Activated T-cell treated with anti-CD3 and anti-CD28 coated beads, Interleukin-2, amount 50 U/mL, for 24 hours (primary cell): Measurements from ENCODE around the gene SPPL2B.
A peak's percentile ranks its signal among the peaks of the same experiment; 100 is the strongest.
"Not testable (repeated sequence)": the region's sequence is repeated elsewhere in the genome, so short reads cannot be mapped to it uniquely, and the experiment has no call there.

Source experiments
- DNase-seq: peaks from one replicate; pipeline ENCODE4 v3.0.0-alpha.2; 2020
- H3K27ac Mint-ChIP-seq: 2 replicates; pipeline ENCODE4 v1.8.0; 2020; ENCODE audit warnings: mild to moderate bottlenecking, mixed read lengths
- H3K27me3 Mint-ChIP-seq: 2 replicates; pipeline ENCODE4 v1.8.0; 2020; ENCODE audit warnings: mixed read lengths
- H3K36me3 Mint-ChIP-seq: 2 replicates; pipeline ENCODE4 v1.8.0; 2020; ENCODE audit warnings: low read depth, mixed read lengths
- H3K4me1 Mint-ChIP-seq: 2 replicates; pipeline ENCODE4 v1.8.0; 2020; ENCODE audit warnings: low read depth, mixed read lengths
- H3K4me3 Mint-ChIP-seq: 2 replicates; pipeline ENCODE4 v1.8.0; 2020; ENCODE audit warnings: mild to moderate bottlenecking, moderate library complexity, mixed read lengths
- H3K9me3 Mint-ChIP-seq: 2 replicates; pipeline ENCODE4 v1.8.0; 2020; ENCODE audit warnings: mixed read lengths

Gene SPPL2B

DNA sequence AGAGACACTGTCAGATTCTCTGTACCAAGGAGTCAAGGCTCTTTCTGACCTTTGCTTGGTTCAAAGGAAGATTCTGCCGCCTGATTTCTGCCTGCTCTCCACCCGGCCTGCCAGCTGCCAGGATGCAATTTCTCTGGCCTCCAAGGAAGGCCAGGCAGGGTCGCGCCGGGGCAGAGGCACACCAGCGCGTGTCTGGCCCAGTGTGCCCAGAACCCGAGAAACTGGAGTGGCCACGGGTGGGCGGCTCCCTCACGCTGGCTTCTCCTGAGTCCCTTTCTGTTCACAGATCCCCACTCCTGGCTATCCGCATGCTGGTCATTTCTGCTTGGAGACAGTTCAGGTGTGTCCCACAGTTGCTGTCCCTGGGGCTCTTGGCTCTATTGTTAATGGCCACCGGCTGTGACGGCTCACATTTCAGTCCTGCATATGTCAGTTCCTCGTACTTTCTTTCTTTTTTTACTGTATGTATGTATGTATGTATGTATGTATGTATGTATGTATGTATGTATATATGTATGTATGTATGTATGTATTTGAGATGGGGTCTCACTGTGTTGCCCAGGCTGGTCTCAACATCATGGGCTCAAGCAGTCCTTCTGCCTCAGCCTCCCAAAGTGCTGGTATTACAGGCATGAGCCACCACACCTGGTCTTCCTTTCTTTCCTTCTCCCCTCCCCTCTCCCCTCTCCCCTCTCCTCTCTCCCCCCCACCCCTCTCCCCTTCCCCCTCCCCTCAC is 48.5 kb downstream of the SPPL2B start:
- H3K4me3 Mint-ChIP-seq, result no peak overlapping the region
- H3K36me3 Mint-ChIP-seq, result no peaks in the 10 kb centered on the region
- peaks cover 2% of the 10 kb centered on the region for H3K27me3 Mint-ChIP-seq
- H3K4me1 Mint-ChIP-seq, result no peaks in the 10 kb centered on the region
- H3K27ac Mint-ChIP-seq, result no peak overlapping the region
- DNase-seq, result no peak
- H3K9me3 Mint-ChIP-seq, result peaks cover 9% of the 10 kb centered on the region

DNA sequence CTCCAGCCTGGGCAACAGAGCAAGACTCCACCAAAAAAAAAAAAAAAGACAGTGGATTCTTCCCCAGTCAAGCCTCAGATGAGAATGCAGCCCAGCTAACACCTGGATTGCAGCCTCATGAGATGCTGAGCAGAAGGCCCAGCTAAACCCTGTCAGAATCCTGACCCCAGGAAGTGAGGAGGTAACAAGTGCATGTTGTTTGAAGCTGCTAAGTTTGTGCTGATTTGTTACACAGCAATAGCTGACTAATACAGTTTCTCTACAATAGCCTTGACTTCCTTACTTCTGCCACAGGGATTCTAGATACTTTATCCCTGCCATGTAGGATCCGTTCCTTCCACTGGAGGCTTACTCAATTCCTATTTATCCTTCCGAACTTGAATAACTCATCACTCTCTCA is 52.1 kb downstream of the SPPL2B start:
- no peak overlapping the region for H3K27ac Mint-ChIP-seq

DNA sequence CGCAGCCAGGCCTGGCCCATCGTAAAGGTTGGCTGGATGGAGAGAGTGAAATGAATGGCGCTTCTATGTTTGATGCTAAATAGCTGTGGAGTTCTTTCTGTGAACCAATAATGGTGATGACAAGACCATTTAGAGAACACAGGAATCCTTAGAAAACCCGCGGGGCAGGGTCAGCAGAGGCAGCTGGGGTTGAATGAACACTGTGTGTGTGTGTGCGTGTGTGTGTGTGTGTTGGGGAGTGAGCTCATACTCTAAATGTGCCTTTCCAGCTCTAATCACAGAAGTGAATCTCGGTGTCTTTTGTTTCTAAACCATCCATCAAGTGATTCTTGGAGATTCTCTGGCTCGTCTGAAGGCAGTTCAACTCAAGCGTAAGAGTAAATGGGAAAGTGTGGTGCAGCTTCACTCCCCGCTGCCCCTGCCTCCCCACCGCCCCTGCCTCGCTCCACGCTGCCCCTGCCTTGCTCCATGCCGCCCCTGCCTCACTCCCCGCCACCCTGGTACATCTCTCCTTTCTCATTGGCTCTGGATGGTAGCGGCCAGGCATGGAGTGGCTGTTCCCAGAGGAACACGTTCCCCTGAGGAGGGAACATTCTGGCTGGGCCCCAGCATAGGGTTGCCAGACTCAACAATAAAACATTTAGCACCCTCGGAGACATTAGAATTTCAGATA is 52.8 kb downstream of the SPPL2B start:
- H3K4me3 Mint-ChIP-seq, result no peak overlapping the region
- H3K4me1 Mint-ChIP-seq, result no peaks in the 10 kb centered on the region
- H3K36me3 Mint-ChIP-seq, result no peaks in the 10 kb centered on the region
- H3K27ac Mint-ChIP-seq, result no peak overlapping the region
- H3K27me3 Mint-ChIP-seq, result peaks cover 12% of the 10 kb centered on the region
- DNase-seq, result no peak
- H3K9me3 Mint-ChIP-seq, result peaks cover 9% of the 10 kb centered on the region

More for the DNA sequence above, 52.1 kb downstream of the SPPL2B start:
- Mint-ChIP-seq H3K36me3 (no peaks in the 10 kb centered on the region), H3K27me3 (peaks cover 12% of the 10 kb centered on the region), H3K4me1 (no peaks in the 10 kb centered on the region), H3K9me3 (peaks cover 9% of the 10 kb centered on the region), H3K4me3 (no peak overlapping the region)
- DNase-seq, result no peak

DNA sequence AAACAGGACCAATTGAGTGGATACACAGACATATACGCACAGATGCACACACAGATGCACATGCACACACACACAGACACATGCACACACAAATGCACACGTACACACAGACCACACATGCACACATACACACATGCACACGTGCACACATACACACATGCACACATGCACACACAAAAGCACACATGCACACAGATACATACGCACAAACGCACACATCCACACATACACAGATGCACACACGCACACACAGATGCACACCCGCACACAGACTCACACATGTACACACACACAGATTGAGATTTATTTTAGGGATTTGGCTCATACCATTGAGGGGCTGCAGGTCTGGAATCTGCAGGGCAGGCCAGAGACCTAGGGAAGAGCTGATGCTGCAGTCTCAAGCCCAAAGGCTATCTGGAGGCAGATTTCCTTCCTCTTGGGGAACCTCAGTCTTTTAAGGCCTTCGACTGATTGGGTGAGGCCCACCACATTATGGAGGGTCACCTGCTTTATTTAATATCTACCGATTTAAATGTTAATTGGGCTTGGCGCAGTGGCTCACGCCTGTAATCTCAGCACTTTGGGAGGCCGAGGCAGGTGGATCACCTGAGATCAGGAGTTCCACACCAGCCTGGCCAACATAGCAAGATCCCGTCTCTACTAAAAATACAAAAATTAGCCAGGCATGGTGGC is 54.2 kb downstream of the SPPL2B start:
- peaks cover 12% of the 10 kb centered on the region for H3K27me3 Mint-ChIP-seq
- no peaks in the 10 kb centered on the region for H3K36me3 Mint-ChIP-seq
- peaks cover 9% of the 10 kb centered on the region for H3K9me3 Mint-ChIP-seq
- H3K4me3 Mint-ChIP-seq, result no peak overlapping the region
- no peak for DNase-seq
- no peak overlapping the region for H3K27ac Mint-ChIP-seq
- no peaks in the 10 kb centered on the region for H3K4me1 Mint-ChIP-seq

DNA sequence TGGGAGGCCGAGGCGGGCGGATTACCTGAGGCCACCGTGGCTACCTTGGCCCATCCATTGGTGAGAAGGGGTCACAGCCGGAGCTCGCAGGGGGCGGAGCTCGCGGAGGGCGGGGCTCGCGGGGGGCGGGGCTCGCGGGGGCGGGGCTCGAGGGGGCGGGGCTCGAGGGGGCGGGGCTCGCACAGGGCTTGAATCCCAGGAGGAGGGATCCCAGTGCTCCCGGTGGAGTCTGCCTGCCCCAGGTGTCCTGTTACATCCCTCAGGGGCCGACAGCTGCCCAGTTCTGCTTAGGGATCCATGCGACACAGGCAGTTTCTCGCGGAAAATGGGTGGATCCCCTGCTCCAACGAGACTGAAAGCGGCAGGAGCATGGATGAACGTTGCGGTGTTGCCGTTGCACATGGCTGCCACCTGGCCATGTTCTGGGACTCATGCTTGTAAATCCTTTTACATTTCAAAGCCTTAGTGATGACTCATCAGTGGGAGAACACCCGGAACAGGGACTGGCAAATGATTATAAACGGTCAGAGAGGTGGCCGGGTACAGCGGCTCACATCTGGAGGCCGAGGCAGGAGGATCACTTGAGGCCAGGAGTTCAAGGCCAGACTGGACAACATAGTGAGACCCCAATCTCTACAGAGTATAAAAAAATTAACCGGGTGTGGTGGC is 56.7 kb downstream of the SPPL2B start:
- no peak overlapping the region for H3K4me3 Mint-ChIP-seq
- H3K4me1 Mint-ChIP-seq, result no peaks in the 10 kb centered on the region
- H3K36me3 Mint-ChIP-seq, result no peaks in the 10 kb centered on the region
- peaks cover 5% of the 10 kb centered on the region for H3K9me3 Mint-ChIP-seq
- peaks cover 12% of the 10 kb centered on the region for H3K27me3 Mint-ChIP-seq
- DNase-seq, result no peak
- no peak overlapping the region for H3K27ac Mint-ChIP-seq

DNA sequence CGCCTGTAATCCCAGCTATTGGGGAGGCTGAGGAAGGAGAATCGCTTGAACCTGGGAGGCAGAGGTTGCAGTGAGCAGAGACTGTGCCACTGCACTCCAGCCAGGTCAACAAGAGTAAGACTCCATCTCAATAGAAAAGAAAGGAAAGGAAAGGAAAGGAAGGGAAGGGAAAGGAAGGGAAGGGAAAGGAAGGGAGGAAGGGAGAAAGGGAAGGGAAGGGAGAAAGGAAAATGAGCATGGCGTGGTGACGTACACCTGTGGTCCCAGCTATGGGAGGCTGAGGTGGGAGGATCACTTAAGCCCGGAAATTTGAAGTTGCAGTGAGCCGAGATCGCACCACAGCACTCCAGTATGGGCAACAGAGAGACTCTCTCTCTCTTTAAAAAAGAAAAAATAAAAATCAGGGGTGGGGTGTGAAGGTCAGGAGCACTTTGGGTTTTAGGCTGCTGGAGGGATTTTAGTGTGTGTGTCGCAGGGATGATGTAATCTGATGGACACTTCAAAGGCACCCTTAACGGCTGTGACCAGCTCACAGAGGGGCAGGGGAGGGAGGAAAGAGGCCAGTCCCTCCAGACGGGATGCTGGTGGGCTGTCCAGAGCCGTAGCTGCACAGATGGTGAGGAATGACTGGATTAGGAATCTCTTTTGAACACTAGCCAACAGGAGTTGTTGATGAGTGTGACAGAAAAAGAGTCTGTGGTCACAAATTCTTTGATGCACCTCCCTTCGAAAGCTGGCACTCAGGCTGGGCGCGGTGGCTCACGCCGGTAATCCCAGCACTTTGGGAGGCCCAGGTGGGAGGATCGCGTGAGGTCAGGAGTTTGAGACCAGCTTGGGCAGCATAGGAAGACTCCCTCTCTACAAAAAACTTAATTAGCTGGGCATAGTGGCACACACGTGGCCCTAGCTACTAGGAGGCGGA is 59.1 kb downstream of the SPPL2B start:
- Mint-ChIP-seq H3K4me1 (peaks cover 2% of the 10 kb centered on the region), H3K27ac (no peak overlapping the region), H3K27me3 (peaks cover 8% of the 10 kb centered on the region), H3K9me3 (no peaks in the 10 kb centered on the region), H3K36me3 (no peaks in the 10 kb centered on the region), H3K4me3 (no peak overlapping the region)
- no peak for DNase-seq

DNA sequence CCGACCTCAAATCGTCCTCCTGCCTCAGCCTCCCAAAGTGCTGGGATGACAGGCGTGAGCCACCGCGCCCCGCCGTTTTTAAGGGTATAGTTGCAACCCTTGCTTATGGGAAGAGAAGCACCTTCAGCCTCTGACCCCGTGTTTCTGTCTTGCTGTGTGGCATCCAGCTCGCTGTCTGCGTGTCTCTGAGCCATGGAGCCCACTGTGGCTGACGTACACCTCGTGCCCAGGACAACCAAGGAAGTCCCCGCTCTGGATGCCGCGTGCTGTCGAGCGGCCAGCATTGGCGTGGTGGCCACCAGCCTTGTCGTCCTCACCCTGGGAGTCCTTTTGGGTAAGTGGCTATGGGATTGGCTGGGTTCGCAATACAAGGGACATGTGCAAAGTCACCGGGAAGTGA is 61.1 kb downstream of the SPPL2B start:
- Mint-ChIP-seq H3K36me3 (no peaks in the 10 kb centered on the region), H3K4me3 (no peak overlapping the region), H3K4me1 (peaks cover 6% of the 10 kb centered on the region), H3K27me3 (peaks cover 6% of the 10 kb centered on the region), H3K27ac (no peak overlapping the region), H3K9me3 (no peaks in the 10 kb centered on the region)
- DNase-seq, result no peak

DNA sequence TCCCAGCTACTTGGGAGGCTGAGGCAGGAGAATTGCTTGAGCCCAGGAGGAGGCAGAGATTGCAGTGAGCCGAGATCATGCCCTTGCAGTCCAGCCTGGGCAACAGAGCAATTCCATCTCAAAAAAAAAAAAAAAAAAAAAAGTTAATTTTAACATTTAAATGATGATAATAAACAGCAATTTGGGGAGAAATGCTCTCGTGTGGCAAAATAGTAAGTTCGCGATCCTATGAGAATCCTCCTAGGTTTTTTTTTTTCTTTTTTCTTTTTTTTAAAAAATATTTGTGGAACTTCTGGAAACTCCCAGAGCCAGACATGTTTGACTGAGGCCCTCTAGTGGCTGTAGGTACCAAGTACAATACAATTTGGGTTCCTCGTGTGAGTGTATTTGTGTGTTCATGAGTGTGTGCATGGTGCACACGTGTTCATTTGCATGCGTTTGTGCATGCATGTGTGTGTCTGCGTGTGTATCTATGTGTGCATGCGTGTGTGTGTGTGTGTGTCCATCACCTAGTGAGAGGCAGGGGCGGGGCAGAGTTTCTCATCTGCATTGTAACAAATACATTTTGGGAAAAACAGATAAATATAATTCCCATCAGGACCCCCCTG is 62.7 kb downstream of the SPPL2B start:
- peaks cover 6% of the 10 kb centered on the region for H3K4me1 Mint-ChIP-seq
- no peak overlapping the region for H3K4me3 Mint-ChIP-seq
- no peaks in the 10 kb centered on the region for H3K9me3 Mint-ChIP-seq
- DNase-seq, result no peak
- H3K27me3 Mint-ChIP-seq, result peaks cover 6% of the 10 kb centered on the region
- H3K27ac Mint-ChIP-seq, result no peak overlapping the region
- H3K36me3 Mint-ChIP-seq, result no peaks in the 10 kb centered on the region

DNA sequence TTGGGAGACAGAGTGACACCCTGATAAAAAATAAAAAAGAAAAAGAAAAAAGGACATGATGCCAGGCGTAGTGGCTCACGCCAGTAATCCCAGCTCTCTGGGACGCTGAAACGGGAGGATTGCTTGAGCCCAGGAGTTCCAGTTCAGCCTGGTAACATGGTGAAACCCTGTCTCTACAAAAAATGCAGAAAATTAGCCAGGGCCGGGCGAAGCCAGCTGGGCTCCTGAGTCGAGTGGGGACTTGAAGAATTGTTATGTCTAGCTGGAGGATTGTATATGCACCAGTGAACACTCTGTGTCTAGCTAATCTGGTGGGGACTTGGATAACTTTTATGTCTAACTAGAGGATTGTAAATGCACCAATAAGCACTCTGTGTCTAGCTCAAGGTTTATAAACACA is 63.9 kb downstream of the SPPL2B start:
- no peak overlapping the region for H3K4me3 Mint-ChIP-seq
- no peak for DNase-seq
- H3K36me3 Mint-ChIP-seq, result no peaks in the 10 kb centered on the region
- no peaks in the 10 kb centered on the region for H3K9me3 Mint-ChIP-seq
- H3K4me1 Mint-ChIP-seq, result peaks cover 6% of the 10 kb centered on the region
- H3K27ac Mint-ChIP-seq, result no peak overlapping the region
- H3K27me3 Mint-ChIP-seq, result peaks cover 6% of the 10 kb centered on the region

DNA sequence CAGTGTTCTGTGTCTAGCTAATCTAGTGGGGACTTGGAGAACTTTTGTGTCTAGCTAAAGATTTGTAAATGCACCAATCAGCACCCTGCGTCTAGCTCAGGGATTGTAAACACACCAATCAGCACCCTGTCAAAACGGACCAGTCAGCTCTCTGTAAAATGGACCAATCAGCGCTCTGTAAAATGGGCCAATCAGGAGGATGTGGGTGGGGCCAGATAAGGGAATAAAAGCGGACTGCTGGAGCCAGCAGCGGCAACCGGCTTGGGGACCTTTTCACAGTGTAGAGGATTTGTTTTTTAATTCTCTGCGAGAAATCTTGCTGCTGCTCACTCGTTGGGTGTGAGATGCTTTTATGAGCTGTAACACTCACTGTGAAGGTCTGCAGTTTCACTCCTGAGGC is 64.4 kb downstream of the SPPL2B start:
- not testable (repeated sequence) for H3K4me1 Mint-ChIP-seq, H3K4me3 Mint-ChIP-seq, H3K36me3 Mint-ChIP-seq, DNase-seq, H3K27ac Mint-ChIP-seq, H3K27me3 Mint-ChIP-seq, H3K9me3 Mint-ChIP-seq

DNA sequence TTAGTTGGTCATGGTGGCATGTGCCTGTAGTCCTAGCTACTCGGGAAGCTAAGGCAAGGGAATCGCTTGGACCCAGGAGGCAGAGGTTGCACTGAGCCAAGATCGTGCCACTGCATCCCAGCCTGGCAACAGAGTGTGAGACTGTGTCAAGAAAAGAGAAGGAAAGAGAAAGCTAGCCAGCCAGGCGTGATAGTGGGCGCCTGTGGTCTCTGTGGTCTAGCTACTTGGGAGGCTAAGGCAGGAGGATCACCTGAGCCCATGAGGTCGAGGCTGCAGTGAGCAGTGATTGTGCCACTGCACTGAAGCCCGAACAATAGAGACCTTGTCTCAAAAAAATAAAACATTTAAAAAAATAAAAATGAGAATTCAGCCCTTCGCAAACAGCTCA is 65.6 kb downstream of the SPPL2B start:
- no peak for DNase-seq
- Mint-ChIP-seq H3K9me3 (no peaks in the 10 kb centered on the region), H3K27ac (no peak overlapping the region), H3K36me3 (no peaks in the 10 kb centered on the region), H3K4me3 (peak overlapping the region; percentile 27), H3K27me3 (peaks cover 6% of the 10 kb centered on the region), H3K4me1 (peaks cover 6% of the 10 kb centered on the region)

DNA sequence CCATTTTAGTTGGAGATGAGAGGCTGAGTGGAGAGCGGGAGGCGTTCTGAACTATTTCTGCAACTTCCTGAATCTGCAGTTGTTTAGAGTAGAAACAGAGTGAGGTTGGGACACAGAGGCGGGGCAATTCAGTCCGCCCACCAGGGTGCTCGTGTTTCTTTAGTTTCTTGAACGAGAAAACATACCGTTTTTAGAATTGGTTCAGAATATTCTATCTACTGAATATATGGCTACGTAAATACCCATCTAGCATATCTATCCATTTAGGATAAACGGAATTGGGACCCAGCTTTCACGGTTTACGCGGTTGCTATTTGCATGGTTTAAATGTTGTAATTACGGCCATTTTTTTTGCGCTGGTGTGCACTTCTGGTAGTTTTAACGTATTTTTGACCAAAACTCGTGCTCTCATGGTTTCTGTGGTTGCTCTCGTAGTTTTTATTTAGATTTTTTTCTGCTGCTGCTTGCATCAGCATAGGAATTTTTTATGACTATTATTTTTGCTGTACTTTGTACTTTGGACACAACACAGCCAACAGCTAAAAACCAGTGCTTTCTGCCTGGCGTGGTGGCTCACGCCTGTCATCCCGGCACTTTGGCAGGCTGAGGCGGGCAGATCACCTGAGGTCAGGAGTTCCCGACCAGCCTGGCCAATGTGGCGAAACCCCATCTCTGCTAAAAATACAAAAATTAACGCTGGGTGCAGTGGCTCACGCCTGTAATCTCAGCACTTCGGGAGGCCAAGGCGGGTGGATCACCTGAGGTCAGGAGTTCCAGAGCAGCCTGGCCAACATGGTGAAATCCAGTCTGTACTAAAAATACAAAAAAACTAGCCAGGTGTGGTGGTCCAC is 66.2 kb downstream of the SPPL2B start:
- DNase-seq, result no peak
- Mint-ChIP-seq H3K27me3 (peaks cover 6% of the 10 kb centered on the region), H3K4me1 (peaks cover 6% of the 10 kb centered on the region), H3K36me3 (no peaks in the 10 kb centered on the region), H3K27ac (no peak overlapping the region), H3K9me3 (no peaks in the 10 kb centered on the region), H3K4me3 (peak overlapping the region; percentile 27)

DNA sequence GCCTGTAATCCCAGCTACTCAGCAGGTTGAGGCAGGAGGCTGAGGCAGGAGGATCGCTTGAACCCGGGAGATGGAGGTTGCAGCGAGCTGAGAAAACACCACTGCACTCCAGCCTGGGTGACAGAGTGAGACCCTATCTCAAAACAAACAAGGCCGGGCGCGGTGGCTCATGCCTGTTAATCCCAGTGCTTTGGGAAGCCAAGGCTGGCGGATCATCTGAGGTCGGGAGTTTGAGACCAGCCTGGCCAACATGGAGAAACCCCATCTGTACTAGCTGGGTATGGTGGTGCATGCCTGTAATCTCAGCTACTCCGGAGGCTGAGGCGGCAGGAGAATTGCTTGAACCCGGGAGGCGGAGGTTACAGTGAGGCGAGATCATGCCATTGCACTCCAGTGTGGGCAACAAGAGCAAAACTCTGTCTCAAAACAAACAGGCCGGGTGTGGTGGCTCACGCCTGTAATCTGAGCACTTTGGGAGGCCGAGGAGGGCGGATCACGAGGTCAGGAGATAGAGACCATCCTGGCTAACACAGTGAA is 66.9 kb downstream of the SPPL2B start:
- not testable (repeated sequence) for H3K4me1 Mint-ChIP-seq, H3K9me3 Mint-ChIP-seq, H3K27me3 Mint-ChIP-seq, H3K36me3 Mint-ChIP-seq, H3K27ac Mint-ChIP-seq, DNase-seq, H3K4me3 Mint-ChIP-seq
